ENCODE results near the gene GGCX. TPM values are rescaled to one million over a fixed set of nuclear protein-coding genes. Genes with fewer than 3 reads are reported as not detected.

Gene GGCX
- total RNA-seq, 4 donors from 2014 or later = 7.9 to 31.3 (median 23.5) TPM

- H3K9me3 ChIP-seq = no peaks in the 10 kb centered on the region
- no peak overlapping the region for H3K4me3 ChIP-seq
- H3K4me1 ChIP-seq = peaks cover 0 to 22% (median 2%) of the 10 kb centered on the region in 4 donors
- WGBS, 2 donors (ENCODE audit: low coverage in 1 of 2) = 62 to 88% methylated on average over 3 to 4 of the region's 4 CpGs
- intact Hi-C loops (cut with DNase I; ENCODE audit: low total_unique reads) (no loop called here), in situ Hi-C loops (cut with MboI; ENCODE audit: low pct_ligation_motif_present in 1 of 4, low pct_unique_long_range_greater_than_20kb in 1 of 4, low sequenced_read_pairs in 3 of 4) (no loop called here)
- peak overlapping the region in 2 of 4 donors; percentile 61 to 76 for H3K27ac ChIP-seq
- no peak for TF ChIP-seq POLR2A (IDR thresholded peaks at IDR 0.05)
- TF ChIP-seq POLR2AphosphoS5 (IDR thresholded peaks at IDR 0.05) = no peak
- TF ChIP-seq EP300 (IDR thresholded peaks at IDR 0.05; ENCODE audit: low read depth) = no peak
- TF ChIP-seq CTCF (IDR thresholded peaks at IDR 0.05) = no peak
- H3K36me3 ChIP-seq = no peaks in the 10 kb centered on the region
- DNase-seq = no peak
- no peaks in the 10 kb centered on the region for H3K27me3 ChIP-seq
Observed at GRCh38 chr2:85497944-85498630, 63.2 kb downstream of the GGCX start.

- DNase-seq = no peak
- TF ChIP-seq CTCF (IDR thresholded peaks at IDR 0.05) = no peak
- TF ChIP-seq POLR2A (IDR thresholded peaks at IDR 0.05) = no peak
- no peak for TF ChIP-seq POLR2AphosphoS5 (IDR thresholded peaks at IDR 0.05)
- in situ Hi-C loops (cut with MboI; ENCODE audit: low pct_ligation_motif_present in 1 of 4, low pct_unique_long_range_greater_than_20kb in 1 of 4, low sequenced_read_pairs in 3 of 4) = no loop called here
Observed at GRCh38 chr2:85496436-85496835, 64.9 kb downstream of the GGCX start.

More at GRCh38 chr2:85496436-85496835, 64.9 kb downstream of the GGCX start:
- intact Hi-C loops (cut with DNase I; ENCODE audit: low total_unique reads) = no loop called here
- H3K36me3 ChIP-seq = no peaks in the 10 kb centered on the region
- H3K4me3 ChIP-seq = no peak overlapping the region
- H3K27ac ChIP-seq = no peak overlapping the region
- peaks cover 0 to 17% (median 0%) of the 10 kb centered on the region in 4 donors for H3K4me1 ChIP-seq
- H3K27me3 ChIP-seq = no peaks in the 10 kb centered on the region
- no peaks in the 10 kb centered on the region for H3K9me3 ChIP-seq
- 91 to 100% methylated on average over 1 of the region's 1 CpG for WGBS, 2 donors (ENCODE audit: low coverage in 1 of 2)

Small RNAs within 50 kb of the gene (small RNA-seq; reads per million reads assigned to genes)
- gene RN7SL126P = 0 reads per million in 4 donors

Other genes with a start within 250 kb of the GGCX start
- gene TGOLN2, start 233.5 kb downstream of the GGCX start, total RNA-seq = 100 to 1,000 TPM; 113 to 234 (median 232) TPM
- gene RETSAT, start 207.0 kb downstream of the GGCX start, total RNA-seq = 100 to 1,000 TPM; 109 to 638 (median 330) TPM
- gene ELMOD3, start 206.7 kb downstream of the GGCX start, total RNA-seq = 10 to 100 TPM; 13.3 to 37.8 (median 32.8) TPM
- gene CAPG, start 151.1 kb downstream of the GGCX start, total RNA-seq = 10 to 100 TPM; 18.3 to 92.1 (median 45.2) TPM
- gene SH2D6, start 142.8 kb downstream of the GGCX start, total RNA-seq = 10 to 100 TPM in 2 of 4 donors, 1 to 10 TPM in 1, not detected in 1; 7.6 to 14.2 (median 11.4) TPM
- gene MAT2A, start 22.3 kb downstream of the GGCX start, total RNA-seq = 100 to 1,000 TPM in 3 of 4 donors, 10 to 100 TPM in 1; 66.2 to 185 (median 142) TPM
- 100 to 1,000 TPM in 3 of 4 donors, 10 to 100 TPM in 1; 10.5 to 186 (median 147) TPM for gene VAMP8, start 16.1 kb upstream of the GGCX start, total RNA-seq
- 10 to 100 TPM in 2 of 4 donors, 1 to 10 TPM in 1, not detected in 1; 9.4 to 26.9 (median 17.1) TPM for gene VAMP5, start 22.9 kb upstream of the GGCX start, total RNA-seq
- 100 to 1,000 TPM in 3 of 4 donors, 10 to 100 TPM in 1; 23.9 to 164 (median 141) TPM for gene RNF181, start 34.3 kb upstream of the GGCX start, total RNA-seq
- gene TMEM150A, start 41.2 kb upstream of the GGCX start, total RNA-seq = 10 to 100 TPM in 2 of 4 donors, 1 to 10 TPM in 2; 5.2 to 21.7 (median 12.8) TPM
- gene C2orf68, start 50.6 kb upstream of the GGCX start, total RNA-seq = 10 to 100 TPM; 17.7 to 24.8 (median 18.6) TPM
- 100 to 1,000 TPM in 2 of 4 donors, 10 to 100 TPM in 2; 46.7 to 138 (median 102) TPM for gene USP39, start 54.7 kb upstream of the GGCX start, total RNA-seq
- gene SFTPB, start 106.7 kb upstream of the GGCX start, total RNA-seq = not detected
- 10 to 100 TPM in 1 of 4 donors, 1 to 10 TPM in 1, not detected in 2; 5.2 to 11.7 TPM for gene GNLY, start 132.9 kb upstream of the GGCX start, total RNA-seq
- 10 to 100 TPM in 3 of 4 donors, 1 to 10 TPM in 1; 7.4 to 32.6 (median 14.4) TPM for gene ATOH8, start 192.5 kb upstream of the GGCX start, total RNA-seq